Heart left ventricle (tissue), 16 donors: Measurements from ENCODE around the gene ZNF253. TPM values are rescaled to one million over a fixed set of nuclear protein-coding genes. Genes with fewer than 3 reads are reported as not detected.
"Not testable (repeated sequence)": the region's sequence is repeated elsewhere in the genome, so short reads cannot be mapped to it uniquely, and the experiment has no call there.

Source experiments
- ATAC-seq, 4 donors: fragments of 200-7000 bp; cut with Tn5 transposase; one replicate each; pipeline ENCODE4 v1.9.1; 2020 to 2022; ENCODE audit warnings: moderate library complexity in 4 of 4, mild to moderate bottlenecking in 3 of 4, moderate number of reproducible peaks in 1 of 4
- DNase-seq, 5 donors: peaks; one replicate each; pipeline ENCODE4 v3.0.0-alpha.2; 2020
- H3K27ac ChIP-seq, 12 donors: fragments of 200-600 bp; sonication (generic) in 4 of 12; one replicate each; pipeline versions ENCODE4 v1.5.0 to v1.8.0; 2016 to 2022; ENCODE audit warnings: mild to moderate bottlenecking in 2 of 12
- H3K27me3 ChIP-seq, 9 donors: fragments of 200-600 bp; sonication (generic) in 2 of 9; one replicate each; pipeline versions ENCODE4 v1.5.1 to v1.8.0; 2016 to 2022; ENCODE audit warnings: mild to moderate bottlenecking in 3 of 9
- H3K36me3 ChIP-seq, 9 donors: fragments of 200-600 bp; sonication (generic) in 2 of 9; one replicate each; pipeline versions ENCODE4 v1.5.0 to v1.8.0; 2018 to 2022; ENCODE audit warnings: mild to moderate bottlenecking in 2 of 9
- H3K4me1 ChIP-seq, 12 donors: fragments of 200-600 bp; sonication (generic) in 4 of 12; one replicate each; pipeline versions ENCODE4 v1.5.0 to v1.8.0; 2016 to 2022; ENCODE audit warnings: mild to moderate bottlenecking in 3 of 12
- H3K4me3 ChIP-seq, 12 donors: fragments of 200-600 bp; sonication (generic) in 4 of 12; one replicate each; pipeline versions ENCODE4 v1.5.0 to v1.8.0; 2017 to 2022; ENCODE audit warnings: mild to moderate bottlenecking in 9 of 12, moderate library complexity in 4 of 12
- H3K9me3 ChIP-seq, 12 donors: fragments of 200-600 bp; sonication (generic) in 4 of 12; one replicate each; pipeline versions ENCODE4 v1.5.0 to v1.8.0; 2016 to 2022; ENCODE audit warnings: mild to moderate bottlenecking in 1 of 12
- POLR2A ChIP-seq, 2 donors: fragments of 450-650 bp; IDR thresholded peaks; one replicate each; pipeline ENCODE4 v1.6.1; 2017; ENCODE audit warnings: antibody characterized with exemption in 2 of 2, mild to moderate bottlenecking in 2 of 2, moderate library complexity in 2 of 2
- WGBS, 4 donors: extraction: QIAGEN DNeasy Blood & Tissue Kit in 2 of 4; methylation state at CpG; one replicate each; pipeline versions ENCODE4 v1.1.5 to v1.1.7; 2013 to 2018; 5-methylcytosine and 5-hydroxymethylcytosine counted together
- intact Hi-C, 10 donors: fragments of 100-400 bp; cut with DNase I; formaldehyde crosslinking; loops; one replicate each; pipeline versions ENCODE4 v1.11.1 to v1.14.2; 2022
- polyA plus RNA-seq, 2 donors: library from polyadenylated mRNA; stranded (reverse); fragments of 200-250 nt; gene quantifications; one replicate each; pipeline ENCODE4 v1.2.3, GENCODE V29; 2013
- total RNA-seq, 9 donors: library from RNA; depleted of rRNA in 2 of 9; stranded (reverse); fragments of >200 nt in 2 of 9; fragmentation: NEBNext Ultra II Directional in 3 of 9; extraction: Animal tissue kit (Norgen Biotek cat#: 25700) in 3 of 9; gene quantifications; one replicate each; pipeline versions ENCODE4 v1.1.0 to v1.2.4, GENCODE V29; 2016 to 2023
- TF ChIP-seq, protein P1 (sequence below), 12 donors: fragments of 200-600 bp; sonication (generic) in 4 of 12; IDR thresholded peaks; one replicate each; pipeline versions ENCODE4 v1.5.0 to v1.8.0; 2018 to 2022; ENCODE audit warnings: antibody characterized with exemption in 12 of 12, mild to moderate bottlenecking in 5 of 12
- donor health status: ischemic (EF 13 %, LVEDD 7.1; RV severe dilation, severe dysfunction).
- donor health status: healthy with polysubstance abuse.
- donor health status: DM: no; HTN: yes; CAD: no.
- donor health status: DM: no; HTN: no; CAD: no.
- donor health status: ischemic (EF 25% LVEDD 6.9; RV normal size, moderate dysfunction).
- donor health status: ischemic (EF 25% LVEDD 5.7; RV mildly dilated, moderate dysfunction).
- donor health status: healthy.
- donor health status: DM: yes; HTN: yes; CAD: no.
- donor health status: ischemic (EF 35%, LVEDD 5.7; RV mildly dilated, moderate dysfunction).
- donor health status: nonischemic (EF 11% LVEDD 7.7; RV severe dilation, severe dysfunction).
- donor health status: DM: yes; HTN: yes; CAD: no.
- donor health status: PGD.
- donor health status: ischemic (EF 29% LVEDD 5.4; RV normal size, mild dysfunction).
- donor health status: nonischemic (EF 23%, LVEDD 6.1; RV moderate dilation, normal function).

Gene ZNF253
- total and polyA plus RNA-seq, 11 donors: 3.8 to 16.6 (median 7.7) TPM

GRCh38 chr19:19826875-19827274 lies 38.8 kb upstream of the ZNF253 start:
- intact Hi-C loops: no loop called here
- H3K4me3 ChIP-seq: no peak overlapping the region
- no peak overlapping the region for H3K27ac ChIP-seq
- peaks cover 0 to 81% (median 37%) of the 10 kb centered on the region in 12 donors for H3K9me3 ChIP-seq
- TF ChIP-seq POLR2A (IDR thresholded peaks at IDR 0.05): no peak
- TF ChIP-seq, protein P1, sequence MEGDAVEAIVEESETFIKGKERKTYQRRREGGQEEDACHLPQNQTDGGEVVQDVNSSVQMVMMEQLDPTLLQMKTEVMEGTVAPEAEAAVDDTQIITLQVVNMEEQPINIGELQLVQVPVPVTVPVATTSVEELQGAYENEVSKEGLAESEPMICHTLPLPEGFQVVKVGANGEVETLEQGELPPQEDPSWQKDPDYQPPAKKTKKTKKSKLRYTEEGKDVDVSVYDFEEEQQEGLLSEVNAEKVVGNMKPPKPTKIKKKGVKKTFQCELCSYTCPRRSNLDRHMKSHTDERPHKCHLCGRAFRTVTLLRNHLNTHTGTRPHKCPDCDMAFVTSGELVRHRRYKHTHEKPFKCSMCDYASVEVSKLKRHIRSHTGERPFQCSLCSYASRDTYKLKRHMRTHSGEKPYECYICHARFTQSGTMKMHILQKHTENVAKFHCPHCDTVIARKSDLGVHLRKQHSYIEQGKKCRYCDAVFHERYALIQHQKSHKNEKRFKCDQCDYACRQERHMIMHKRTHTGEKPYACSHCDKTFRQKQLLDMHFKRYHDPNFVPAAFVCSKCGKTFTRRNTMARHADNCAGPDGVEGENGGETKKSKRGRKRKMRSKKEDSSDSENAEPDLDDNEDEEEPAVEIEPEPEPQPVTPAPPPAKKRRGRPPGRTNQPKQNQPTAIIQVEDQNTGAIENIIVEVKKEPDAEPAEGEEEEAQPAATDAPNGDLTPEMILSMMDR (IDR thresholded peaks at IDR 0.05): no peak
- no peaks in the 10 kb centered on the region for H3K27me3 ChIP-seq
- no peak for ATAC-seq
- peaks cover 0 to 6% (median 0%) of the 10 kb centered on the region in 12 donors for H3K4me1 ChIP-seq
- no peak for DNase-seq
- H3K36me3 ChIP-seq: no peaks in the 10 kb centered on the region
- 91 to 94% (median 91%) methylated on average over 11 of the region's 11 CpGs for WGBS, 4 donors

GRCh38 chr19:19835560-19836038 lies 30.1 kb upstream of the ZNF253 start:
- no peak overlapping the region for H3K4me3 ChIP-seq
- no peak for ATAC-seq
- H3K9me3 ChIP-seq: peaks cover 0 to 99% (median 73%) of the 10 kb centered on the region in 12 donors
- no peaks in the 10 kb centered on the region for H3K27me3 ChIP-seq
- DNase-seq: no peak
- H3K36me3 ChIP-seq: no peaks in the 10 kb centered on the region
- H3K27ac ChIP-seq: no peak overlapping the region
- H3K4me1 ChIP-seq: no peaks in the 10 kb centered on the region
- TF ChIP-seq, protein P1 (IDR thresholded peaks at IDR 0.05): no peak
- intact Hi-C loops: no loop called here

DNA sequence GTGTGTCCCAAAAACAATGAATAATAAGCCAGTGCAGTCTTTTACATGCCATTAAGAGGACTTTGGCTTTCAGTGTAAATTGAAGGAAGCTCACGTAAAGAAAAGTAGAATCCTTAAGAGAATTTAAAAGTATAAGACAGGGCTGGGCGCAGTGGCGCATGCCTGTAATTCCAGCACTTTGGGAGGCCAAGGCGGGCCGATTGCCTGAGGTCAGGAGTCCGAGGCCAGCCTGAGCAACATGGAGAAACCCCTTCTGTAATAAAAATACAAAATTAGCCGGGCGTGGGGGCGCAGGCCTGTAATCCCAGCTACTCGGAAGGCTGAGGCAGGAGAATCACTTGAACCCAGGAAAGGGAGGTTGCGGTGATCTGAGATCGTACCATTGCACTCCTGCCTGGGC lies 17.9 kb upstream of the ZNF253 start:
- Histone ChIP-seq H3K4me3 (no peak overlapping the region), H3K9me3 (peaks cover 0 to 25% (median 0%) of the 10 kb centered on the region in 12 donors), H3K36me3 (no peaks in the 10 kb centered on the region), H3K4me1 (no peaks in the 10 kb centered on the region), H3K27me3 (no peaks in the 10 kb centered on the region), H3K27ac (no peak overlapping the region)
- ATAC-seq: no peak
- intact Hi-C loops: no loop called here
- TF ChIP-seq, protein P1 (IDR thresholded peaks at IDR 0.05): no peak
- no peak for TF ChIP-seq POLR2A (IDR thresholded peaks at IDR 0.05)
- WGBS, 4 donors: 88 to 97% (median 93%) methylated on average over 12 of the region's 12 CpGs
- DNase-seq: no peak

- H3K36me3 ChIP-seq: no peaks in the 10 kb centered on the region
- no peaks in the 10 kb centered on the region for H3K27me3 ChIP-seq
- no peak for ATAC-seq
- intact Hi-C loops: no loop called here
- no peak overlapping the region for H3K4me3 ChIP-seq
- no peak for DNase-seq
- no peak for TF ChIP-seq POLR2A (IDR thresholded peaks at IDR 0.05)
- TF ChIP-seq, protein P1 (IDR thresholded peaks at IDR 0.05): no peak
- 91 to 97% (median 95%) methylated on average over 6 of the region's 6 CpGs for WGBS, 4 donors
- no peak overlapping the region for H3K27ac ChIP-seq
- H3K4me1 ChIP-seq: no peaks in the 10 kb centered on the region
- peaks cover 0 to 13% (median 0%) of the 10 kb centered on the region in 12 donors for H3K9me3 ChIP-seq
These were observed 16.6 kb upstream of the ZNF253 start for GRCh38 chr19:19849056-19849455.

DNA sequence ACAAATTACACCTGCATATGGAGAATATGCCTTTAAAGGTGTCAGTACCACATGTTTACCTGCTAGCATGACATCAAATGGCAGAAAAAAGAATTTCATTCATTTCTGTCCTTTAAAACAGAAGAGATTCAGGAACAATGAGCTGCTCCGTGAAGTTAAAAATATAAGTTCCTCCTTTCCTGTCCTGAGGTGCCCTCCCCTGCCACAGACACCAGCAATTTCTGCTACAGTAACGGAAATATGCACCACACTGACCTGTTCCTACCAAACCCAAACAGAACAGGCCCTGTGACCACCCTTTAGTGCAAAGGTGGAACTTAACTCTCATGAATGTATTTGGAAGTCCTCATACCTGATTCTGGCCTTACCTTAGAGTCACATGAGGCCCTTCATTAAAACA lies 13.9 kb upstream of the ZNF253 start:
- H3K4me3 ChIP-seq, intact Hi-C loops, DNase-seq, ATAC-seq, H3K27me3 ChIP-seq, H3K36me3 ChIP-seq, H3K4me1 ChIP-seq, H3K27ac ChIP-seq, H3K9me3 ChIP-seq: not testable (repeated sequence)
- WGBS, 4 donors: 64 to 83% (median 70%) methylated on average over 2 of the region's 2 CpGs
